Lower lobe of right lung (tissue), 2 donors: Measurements from ENCODE around the gene ZCCHC9. TPM values are rescaled to one million over a fixed set of nuclear protein-coding genes. Genes with fewer than 3 reads are reported as not detected.
"Not testable (repeated sequence)": the region's sequence is repeated elsewhere in the genome, so short reads cannot be mapped to it uniquely, and the experiment has no call there.

Experiments
- ATAC-seq, 2 donors: fragments of 200-7000 bp; cut with Tn5 transposase; one replicate each; pipeline ENCODE4 v1.9.1; 2020 to 2022; ENCODE audit warnings: mild to moderate bottlenecking in 2 of 2, moderate library complexity in 2 of 2
- DNase-seq: peaks from one replicate; pipeline ENCODE4 v3.0.0-alpha.2; 2020
- H3K27ac ChIP-seq: fragments of 200-600 bp; one replicate; pipeline ENCODE4 v1.8.0; 2022
- H3K27me3 ChIP-seq: fragments of 200-600 bp; one replicate; pipeline ENCODE4 v1.8.0; 2022; ENCODE audit warnings: low read depth
- H3K36me3 ChIP-seq: fragments of 200-600 bp; one replicate; pipeline ENCODE4 v1.8.0; 2022; ENCODE audit warnings: mild to moderate bottlenecking
- H3K4me1 ChIP-seq: fragments of 200-600 bp; one replicate; pipeline ENCODE4 v1.8.0; 2022
- H3K4me3 ChIP-seq: fragments of 200-600 bp; one replicate; pipeline ENCODE4 v1.8.0; 2022; ENCODE audit warnings: mild to moderate bottlenecking
- H3K9me3 ChIP-seq: fragments of 200-600 bp; one replicate; pipeline ENCODE4 v1.8.0; 2022
- intact Hi-C: fragments of 100-400 bp; cut with DNase I; formaldehyde crosslinking; loops from one replicate; pipeline ENCODE4 v1.11.0; 2022
- total RNA-seq: library from RNA; stranded (reverse); fragmentation: NEBNext Ultra II Directional; extraction: Animal tissue kit (Norgen Biotek cat#: 25700); gene quantifications from one replicate; pipeline ENCODE4 v1.2.1, GENCODE V29; 2021
- TF ChIP-seq, protein P1 (sequence below): fragments of 200-600 bp; IDR thresholded peaks from one replicate; pipeline ENCODE4 v1.8.0; 2022; ENCODE audit warnings: antibody characterized with exemption, mild to moderate bottlenecking
- donor health status: DM: no; HTN: yes; CAD: no; lungs with severe emphysema.

ZCCHC9 gene
- total RNA-seq, 1 donor from 2014 or later: 21.7 TPM

GRCh38 chr5:81283976-81284375 lies 17.4 kb upstream of the ZCCHC9 start:
- ATAC-seq: no peak
- TF ChIP-seq, protein P1, sequence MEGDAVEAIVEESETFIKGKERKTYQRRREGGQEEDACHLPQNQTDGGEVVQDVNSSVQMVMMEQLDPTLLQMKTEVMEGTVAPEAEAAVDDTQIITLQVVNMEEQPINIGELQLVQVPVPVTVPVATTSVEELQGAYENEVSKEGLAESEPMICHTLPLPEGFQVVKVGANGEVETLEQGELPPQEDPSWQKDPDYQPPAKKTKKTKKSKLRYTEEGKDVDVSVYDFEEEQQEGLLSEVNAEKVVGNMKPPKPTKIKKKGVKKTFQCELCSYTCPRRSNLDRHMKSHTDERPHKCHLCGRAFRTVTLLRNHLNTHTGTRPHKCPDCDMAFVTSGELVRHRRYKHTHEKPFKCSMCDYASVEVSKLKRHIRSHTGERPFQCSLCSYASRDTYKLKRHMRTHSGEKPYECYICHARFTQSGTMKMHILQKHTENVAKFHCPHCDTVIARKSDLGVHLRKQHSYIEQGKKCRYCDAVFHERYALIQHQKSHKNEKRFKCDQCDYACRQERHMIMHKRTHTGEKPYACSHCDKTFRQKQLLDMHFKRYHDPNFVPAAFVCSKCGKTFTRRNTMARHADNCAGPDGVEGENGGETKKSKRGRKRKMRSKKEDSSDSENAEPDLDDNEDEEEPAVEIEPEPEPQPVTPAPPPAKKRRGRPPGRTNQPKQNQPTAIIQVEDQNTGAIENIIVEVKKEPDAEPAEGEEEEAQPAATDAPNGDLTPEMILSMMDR: no peak

GRCh38 chr5:81286059-81286617 lies 15.2 kb upstream of the ZCCHC9 start:
- TF ChIP-seq, protein P1: no peak
- H3K27me3 ChIP-seq: no peaks in the 10 kb centered on the region
- no peaks in the 10 kb centered on the region for H3K4me1 ChIP-seq
- ATAC-seq (no peak), DNase-seq (no peak)
- H3K9me3 ChIP-seq: no peaks in the 10 kb centered on the region
- H3K4me3 ChIP-seq: no peak overlapping the region
- no peaks in the 10 kb centered on the region for H3K36me3 ChIP-seq
- H3K27ac ChIP-seq: no peak overlapping the region
- intact Hi-C loops: no loop called here

More at GRCh38 chr5:81283976-81284375, 17.4 kb upstream of the ZCCHC9 start:
- intact Hi-C loops: no loop called here
- Histone ChIP-seq H3K36me3 (no peaks in the 10 kb centered on the region), H3K27me3 (no peaks in the 10 kb centered on the region), H3K4me1 (no peaks in the 10 kb centered on the region), H3K27ac (no peak overlapping the region), H3K9me3 (no peaks in the 10 kb centered on the region), H3K4me3 (no peak overlapping the region)
- no peak for DNase-seq

- H3K27me3 ChIP-seq: no peaks in the 10 kb centered on the region
- TF ChIP-seq, protein P1: no peak
- no peaks in the 10 kb centered on the region for H3K4me1 ChIP-seq
- intact Hi-C loops: no loop called here
- ATAC-seq (no peak), DNase-seq (no peak)
- H3K36me3 ChIP-seq: no peaks in the 10 kb centered on the region
- peaks cover 13% of the 10 kb centered on the region for H3K9me3 ChIP-seq
- no peak overlapping the region for H3K4me3 ChIP-seq
- no peak overlapping the region for H3K27ac ChIP-seq
Observed at GRCh38 chr5:81288021-81288433, 13.4 kb upstream of the ZCCHC9 start.

GRCh38 chr5:81290146-81290545 lies 11.2 kb upstream of the ZCCHC9 start:
- ATAC-seq: no peak
- Histone ChIP-seq H3K4me1 (no peaks in the 10 kb centered on the region), H3K27me3 (no peaks in the 10 kb centered on the region), H3K36me3 (no peaks in the 10 kb centered on the region), H3K27ac (no peak overlapping the region), H3K9me3 (peaks cover 20% of the 10 kb centered on the region), H3K4me3 (no peak overlapping the region)
- DNase-seq: no peak
- intact Hi-C loops: loop anchor here (5.0 kb wide), 1 partner anchor 58 kb away; the partner anchor contains the start of gene CKMT2
- TF ChIP-seq, protein P1: no peak

DNA sequence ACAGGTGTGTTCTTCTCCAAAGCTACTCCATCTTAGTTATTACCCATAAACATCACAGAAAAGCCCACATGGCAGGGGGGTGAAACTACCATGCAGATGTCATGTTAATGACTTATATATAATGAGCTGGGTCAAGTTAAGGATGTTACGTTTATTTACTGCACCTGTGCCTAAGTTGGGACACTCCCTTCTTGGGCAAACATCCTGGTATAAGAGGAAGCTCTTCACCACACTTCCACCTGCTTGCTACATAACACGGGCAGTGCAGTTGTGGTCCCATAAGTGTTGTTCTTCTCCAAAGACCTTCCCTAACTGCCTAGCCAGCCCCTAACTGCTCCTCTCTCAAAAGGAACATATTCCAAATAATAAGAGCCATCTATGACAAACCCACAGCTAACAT lies 9.3 kb upstream of the ZCCHC9 start:
- Histone ChIP-seq H3K27ac (no peak overlapping the region), H3K27me3 (no peaks in the 10 kb centered on the region), H3K36me3 (no peaks in the 10 kb centered on the region), H3K9me3 (peaks cover 20% of the 10 kb centered on the region), H3K4me3 (no peak overlapping the region), H3K4me1 (no peaks in the 10 kb centered on the region)
- TF ChIP-seq, protein P1: no peak
- DNase-seq (no peak), ATAC-seq (no peak)
- intact Hi-C loops: loop anchor here (5.0 kb wide), 1 partner anchor 60 kb away; the partner anchor contains the start of gene CKMT2

DNA sequence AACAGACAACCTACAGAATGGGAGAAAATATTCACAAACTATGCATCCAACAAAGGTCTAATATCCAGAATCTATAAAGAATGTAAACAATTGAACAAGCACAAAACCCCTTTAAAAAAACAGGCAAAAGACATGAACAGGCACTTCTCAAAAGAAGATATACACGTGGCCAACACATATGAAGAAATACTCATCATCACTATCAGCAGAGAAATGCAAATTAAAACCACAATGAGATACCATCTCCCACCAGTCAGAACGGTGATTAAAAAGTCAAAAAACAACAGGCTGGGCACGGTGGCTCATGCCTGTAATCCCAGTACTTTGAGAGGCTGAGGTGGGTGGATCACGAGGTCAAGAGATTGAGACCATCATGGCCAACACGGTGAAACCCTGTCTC lies 7.4 kb upstream of the ZCCHC9 start:
- H3K36me3 ChIP-seq, H3K27ac ChIP-seq, H3K27me3 ChIP-seq, ATAC-seq, H3K4me3 ChIP-seq, H3K4me1 ChIP-seq, DNase-seq: not testable (repeated sequence)
- peaks cover 20% of the 10 kb centered on the region for H3K9me3 ChIP-seq
- intact Hi-C loops: loop anchor here (5.0 kb wide), 1 partner anchor 62 kb away; the partner anchor contains the start of gene CKMT2
